ENCODE results near the gene GGACT. TPM values are rescaled to one million over a fixed set of nuclear protein-coding genes. Genes with fewer than 3 reads are reported as not detected.

Gene GGACT
- 1 to 10 TPM; 5.6 to 5.7 TPM for total RNA-seq

GRCh38 chr13:100588331-100589177, at the start of gene GGACT:
Gene GGACT, minus strand, starts transcription at chr13:100588789. Its CDS starts 56,198 bp downstream, at chr13:100532591.

Other genes with a start within 250 kb of the GGACT start
- 10 to 100 TPM; 25.4 to 26.9 TPM for gene TMTC4, start 86.0 kb upstream of the GGACT start, total RNA-seq

Measured in activated naive CD4-positive, alpha-beta T cell treated with anti-CD3 and anti-CD28 coated beads, Interleukin-2, amount 10 ng/mL, durations not matched to agents 5 hours and 36 hours (primary cell).